GM12873 (cell line): ENCODE measurements around the gene C16orf96.

Source experiments
- TF ChIP-seq, protein P1 (sequence below): IDR thresholded peaks from 2 replicates; pipeline ENCODE4 v1.5.1; 2012; ENCODE audit warnings: low read depth, mild to moderate bottlenecking, moderate library complexity, low read length, control low read depth; ENCODE audit not compliant: insufficient read depth; ENCODE audit errors: missing control alignments

The C16orf96 gene

DNA sequence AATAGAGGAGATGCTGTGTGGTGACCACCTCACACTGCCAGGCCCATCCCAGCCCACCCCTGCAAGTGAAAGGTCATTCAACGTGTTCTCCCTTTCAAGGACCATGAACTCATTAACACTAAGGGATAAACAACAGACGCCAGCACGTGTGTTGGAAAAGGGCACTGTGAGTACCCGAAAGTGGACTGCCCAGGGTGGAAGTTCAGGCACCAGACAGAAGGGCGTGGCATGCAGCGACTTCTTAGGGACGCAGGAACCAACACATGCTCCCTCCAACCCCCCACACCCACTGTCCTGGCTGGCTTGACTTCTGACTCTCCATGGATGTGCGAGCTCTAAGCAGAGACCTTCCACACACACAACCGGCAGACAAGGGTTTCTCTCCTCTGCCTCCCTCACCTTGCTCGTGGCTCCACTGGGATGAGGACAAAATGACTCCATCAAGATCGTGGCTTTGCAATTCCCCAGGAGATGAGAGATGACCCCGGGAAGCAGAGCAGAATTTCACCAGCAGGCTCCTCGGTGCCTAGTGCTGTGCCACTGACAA is 47.6 kb downstream of the C16orf96 start:
- TF ChIP-seq, protein P1, sequence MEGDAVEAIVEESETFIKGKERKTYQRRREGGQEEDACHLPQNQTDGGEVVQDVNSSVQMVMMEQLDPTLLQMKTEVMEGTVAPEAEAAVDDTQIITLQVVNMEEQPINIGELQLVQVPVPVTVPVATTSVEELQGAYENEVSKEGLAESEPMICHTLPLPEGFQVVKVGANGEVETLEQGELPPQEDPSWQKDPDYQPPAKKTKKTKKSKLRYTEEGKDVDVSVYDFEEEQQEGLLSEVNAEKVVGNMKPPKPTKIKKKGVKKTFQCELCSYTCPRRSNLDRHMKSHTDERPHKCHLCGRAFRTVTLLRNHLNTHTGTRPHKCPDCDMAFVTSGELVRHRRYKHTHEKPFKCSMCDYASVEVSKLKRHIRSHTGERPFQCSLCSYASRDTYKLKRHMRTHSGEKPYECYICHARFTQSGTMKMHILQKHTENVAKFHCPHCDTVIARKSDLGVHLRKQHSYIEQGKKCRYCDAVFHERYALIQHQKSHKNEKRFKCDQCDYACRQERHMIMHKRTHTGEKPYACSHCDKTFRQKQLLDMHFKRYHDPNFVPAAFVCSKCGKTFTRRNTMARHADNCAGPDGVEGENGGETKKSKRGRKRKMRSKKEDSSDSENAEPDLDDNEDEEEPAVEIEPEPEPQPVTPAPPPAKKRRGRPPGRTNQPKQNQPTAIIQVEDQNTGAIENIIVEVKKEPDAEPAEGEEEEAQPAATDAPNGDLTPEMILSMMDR = no peak

DNA sequence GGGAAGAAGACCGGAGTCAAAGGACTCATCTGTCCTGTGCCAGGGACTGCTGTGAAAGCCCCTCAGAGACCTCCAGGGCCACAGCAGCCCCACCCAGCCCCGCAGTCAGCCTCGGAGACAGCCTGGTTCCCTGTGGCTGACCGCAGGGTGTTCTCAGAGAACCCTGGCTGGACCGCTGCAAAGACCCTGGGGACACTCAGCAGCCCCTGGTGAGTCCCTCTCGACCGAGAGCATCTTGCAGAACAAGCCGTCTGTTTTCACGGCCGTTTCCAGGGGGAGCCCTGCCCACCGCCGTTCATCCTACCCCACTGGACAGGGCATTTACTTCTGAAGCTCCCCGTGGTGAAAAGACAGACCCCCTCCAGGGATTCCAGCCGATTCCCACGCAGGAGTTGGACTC is 48.3 kb downstream of the C16orf96 start:
- TF ChIP-seq, protein P1 = no peak

DNA sequence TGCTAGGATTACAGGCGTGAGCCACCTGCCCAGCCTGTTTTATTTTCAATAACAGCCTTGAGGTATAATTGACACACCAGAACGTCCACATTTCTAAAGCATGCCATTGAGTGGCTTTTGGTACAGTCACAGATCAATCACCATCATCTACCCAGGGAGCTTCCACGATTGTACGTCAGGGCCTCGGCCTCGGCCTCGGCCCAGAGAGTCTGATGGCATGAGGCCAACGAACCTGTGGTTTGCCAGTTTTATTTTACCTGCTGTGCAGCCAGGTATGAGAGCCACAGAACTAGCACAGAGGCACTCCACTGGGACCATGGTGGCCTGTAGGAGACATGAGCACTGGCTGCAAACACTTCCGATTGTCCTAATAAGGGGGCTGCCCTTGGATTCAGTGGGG is 50.2 kb downstream of the C16orf96 start:
- TF ChIP-seq, protein P1 = no peak

DNA sequence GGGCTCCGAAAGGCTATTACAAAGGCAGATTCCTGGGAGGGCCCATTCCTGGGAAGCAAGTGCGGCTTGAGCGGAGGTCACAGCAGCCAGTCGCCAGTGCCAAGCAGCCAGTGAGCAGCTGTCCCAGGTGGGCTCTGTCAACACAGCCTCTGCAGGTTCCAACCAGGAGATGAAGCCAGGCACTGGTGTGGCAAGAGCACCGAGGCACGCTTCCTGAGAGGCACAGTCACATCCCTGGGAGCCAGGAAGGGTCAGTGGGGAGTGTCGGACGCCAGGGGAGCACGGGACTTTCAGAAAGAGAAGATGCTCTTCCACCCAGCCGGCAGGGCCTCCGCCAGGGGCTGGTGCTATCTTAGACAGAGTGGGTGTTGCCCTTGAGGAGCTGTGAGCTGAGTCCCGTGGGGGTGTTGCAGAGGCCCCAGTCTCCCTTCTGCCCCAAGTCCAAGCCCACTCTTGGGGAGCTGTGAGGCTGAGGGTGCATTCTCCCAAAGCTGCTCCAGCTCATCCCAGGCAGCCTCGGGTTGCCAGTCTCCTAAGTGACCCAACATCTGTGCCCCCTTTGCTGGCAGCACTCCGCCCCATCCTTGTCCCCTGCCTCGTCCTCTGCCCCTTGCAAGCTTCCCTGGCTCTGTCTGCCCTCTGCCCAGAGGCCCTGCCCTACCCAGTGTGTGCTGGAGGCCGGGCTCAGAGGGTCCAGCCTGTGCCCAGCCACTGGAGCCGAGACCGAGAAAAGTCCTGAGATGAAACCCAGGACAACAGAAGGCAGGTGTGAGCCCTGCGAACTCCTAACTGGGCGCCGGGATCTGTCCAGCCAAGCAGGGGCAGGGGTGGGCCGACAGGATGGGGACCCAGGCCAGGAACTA is 51.9 kb downstream of the C16orf96 start:
- TF ChIP-seq, protein P1 = no peak

DNA sequence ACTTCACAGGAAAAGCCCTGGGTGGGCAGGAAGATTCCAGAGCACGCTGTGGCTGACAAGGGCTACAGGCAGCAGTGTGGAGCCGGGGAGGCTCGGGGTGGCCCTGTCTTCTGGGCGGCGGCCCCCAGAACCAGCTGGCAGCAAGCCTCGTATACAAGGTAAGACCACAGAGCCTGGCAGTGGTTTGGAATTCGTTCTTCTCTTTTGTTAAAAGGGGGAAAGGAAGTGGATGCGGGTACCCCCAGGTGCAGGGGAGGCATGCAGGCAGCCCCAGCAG is 52.5 kb downstream of the C16orf96 start:
- TF ChIP-seq, protein P1 = no peak

DNA sequence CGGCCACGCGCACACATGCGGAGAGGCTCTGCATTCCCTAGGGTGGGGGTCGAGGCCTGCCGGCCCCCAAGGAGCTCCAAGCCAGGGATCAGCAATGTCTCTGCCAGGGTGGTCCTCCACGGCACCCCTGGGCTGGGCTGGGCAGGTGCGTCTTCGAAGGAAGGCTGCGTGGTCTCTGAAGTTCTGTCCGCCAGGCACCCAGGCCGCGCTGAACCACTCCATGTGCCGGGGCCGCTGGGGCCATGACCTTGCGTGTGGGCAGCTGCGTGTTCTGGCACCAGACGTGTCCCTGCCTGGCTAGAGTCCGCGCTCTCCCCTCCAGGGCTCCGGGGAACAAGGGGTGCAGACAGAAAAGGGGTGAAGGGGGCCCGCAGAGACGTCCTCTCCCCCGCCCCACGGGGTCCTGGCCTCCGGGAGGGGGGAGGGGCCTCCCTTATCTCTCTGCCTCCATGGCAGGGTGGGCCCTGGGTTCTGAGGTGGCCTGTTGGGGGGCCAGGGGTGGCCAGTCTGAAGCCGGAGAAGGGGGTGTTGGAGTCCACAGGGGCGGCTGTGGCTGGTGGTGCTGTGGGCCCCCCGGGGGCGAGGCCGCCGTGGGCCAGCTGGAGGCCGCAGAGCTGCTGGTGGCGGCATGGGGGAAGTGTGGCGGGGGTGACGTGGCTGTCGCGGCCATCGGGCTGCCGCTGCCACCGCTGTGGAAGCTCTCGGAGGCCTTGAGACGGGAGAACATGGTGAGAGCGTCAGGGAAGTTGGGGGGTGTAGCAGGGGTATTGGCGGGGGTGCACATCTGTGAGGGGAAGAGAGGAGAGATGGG is 53.3 kb downstream of the C16orf96 start:
- TF ChIP-seq, protein P1 = no peak
